HG03108 (cell line): ENCODE data around the gene MC4R.

Experiments used
- ATAC-seq: cut with Tn5 transposase; IDR thresholded peaks from one replicate; pipeline ENCODE4 v1.9.1; 2021; ENCODE audit warnings: moderate library complexity; ENCODE audit not compliant: unreplicated experiment

The MC4R gene

GRCh38 chr18:60329131-60329530, 43.4 kb downstream of the MC4R start:
- no peak for ATAC-seq

DNA sequence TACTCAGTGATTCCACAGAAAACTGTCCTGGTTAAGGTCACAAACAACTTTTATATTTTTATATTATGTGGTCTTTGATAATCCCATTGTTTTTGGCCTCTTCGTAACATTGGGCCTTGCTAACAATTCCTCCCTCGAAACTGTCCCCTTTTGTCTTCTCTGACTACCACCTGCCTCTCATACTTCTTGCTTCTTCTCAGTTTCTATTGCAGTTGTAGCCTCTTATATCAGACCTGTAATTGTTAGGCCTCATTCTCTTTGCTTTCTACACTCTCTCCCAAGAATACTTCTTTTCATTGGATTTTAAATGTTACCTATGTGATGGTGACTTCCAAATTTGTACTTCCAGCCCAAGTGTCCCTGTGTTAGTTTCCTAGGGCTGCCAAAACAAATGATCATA, 44.7 kb downstream of the MC4R start:
- ATAC-seq = no peak

DNA sequence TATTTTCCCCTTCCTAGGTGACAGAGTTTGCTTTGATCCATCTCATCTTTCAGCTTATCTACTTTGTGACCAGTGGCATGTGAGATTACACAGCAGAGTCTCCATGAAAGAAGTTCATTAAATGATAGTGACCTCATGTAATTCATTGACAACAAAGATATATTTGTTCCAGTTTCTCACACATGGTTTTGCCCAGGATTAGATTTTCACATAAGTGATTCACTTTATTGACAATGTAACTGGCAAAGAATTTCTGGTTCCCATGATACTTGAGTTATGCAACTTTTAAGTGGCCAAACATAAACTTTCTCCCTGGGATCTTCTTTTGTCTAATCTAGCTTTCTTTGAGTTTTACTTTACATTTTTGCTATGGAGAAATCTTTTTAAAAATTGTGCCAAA, 50.0 kb downstream of the MC4R start:
- no peak for ATAC-seq
